ENCODE data around the gene EMP2.
"Not testable (repeated sequence)": the region's sequence is repeated elsewhere in the genome, so short reads cannot be mapped to it uniquely, and the experiment has no call there.

The EMP2 gene

DNA sequence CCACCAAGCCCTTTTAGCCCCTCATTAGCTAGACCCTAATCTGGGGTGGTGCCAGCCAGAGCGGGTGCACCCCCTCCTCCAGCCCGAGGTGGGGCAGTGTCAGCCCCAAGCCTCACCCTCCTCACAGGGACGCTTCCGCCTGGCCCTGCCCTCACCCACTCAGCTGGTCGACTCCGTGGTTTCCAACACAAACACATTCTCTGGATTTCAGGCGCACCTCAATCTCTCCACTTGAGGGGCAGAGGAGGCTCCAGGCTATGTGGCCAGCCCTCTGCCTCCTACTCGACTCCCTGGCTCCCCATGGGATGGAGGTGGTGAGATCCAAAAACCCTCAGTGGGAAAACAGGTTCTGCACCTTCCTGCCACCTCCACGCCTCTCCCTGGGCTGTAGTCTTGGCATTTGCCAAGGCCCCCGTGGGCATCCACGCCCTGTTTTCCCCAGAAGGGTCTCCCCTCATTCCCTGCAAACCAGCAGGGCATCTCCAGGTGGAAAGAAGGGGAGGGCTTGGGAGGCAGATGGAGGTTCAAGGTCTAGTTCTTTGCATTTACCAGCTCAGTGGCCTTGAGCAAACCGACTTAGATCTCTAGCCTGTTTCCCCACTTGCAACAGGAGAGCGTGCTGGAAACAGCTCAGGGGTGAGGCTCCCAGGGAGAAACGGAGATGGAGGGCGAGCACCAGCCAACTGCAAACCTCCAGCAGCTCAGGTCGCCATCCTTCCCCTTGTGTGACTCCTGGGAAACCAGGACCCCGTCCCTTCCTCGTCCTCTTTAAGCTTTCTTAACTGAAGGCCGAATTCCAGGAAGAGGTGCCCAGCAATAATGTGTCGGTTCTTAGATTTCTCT is 1.7 kb downstream of the EMP2 start:
- no peak for DNase-seq (ENCODE audit: low read depth)

DNA sequence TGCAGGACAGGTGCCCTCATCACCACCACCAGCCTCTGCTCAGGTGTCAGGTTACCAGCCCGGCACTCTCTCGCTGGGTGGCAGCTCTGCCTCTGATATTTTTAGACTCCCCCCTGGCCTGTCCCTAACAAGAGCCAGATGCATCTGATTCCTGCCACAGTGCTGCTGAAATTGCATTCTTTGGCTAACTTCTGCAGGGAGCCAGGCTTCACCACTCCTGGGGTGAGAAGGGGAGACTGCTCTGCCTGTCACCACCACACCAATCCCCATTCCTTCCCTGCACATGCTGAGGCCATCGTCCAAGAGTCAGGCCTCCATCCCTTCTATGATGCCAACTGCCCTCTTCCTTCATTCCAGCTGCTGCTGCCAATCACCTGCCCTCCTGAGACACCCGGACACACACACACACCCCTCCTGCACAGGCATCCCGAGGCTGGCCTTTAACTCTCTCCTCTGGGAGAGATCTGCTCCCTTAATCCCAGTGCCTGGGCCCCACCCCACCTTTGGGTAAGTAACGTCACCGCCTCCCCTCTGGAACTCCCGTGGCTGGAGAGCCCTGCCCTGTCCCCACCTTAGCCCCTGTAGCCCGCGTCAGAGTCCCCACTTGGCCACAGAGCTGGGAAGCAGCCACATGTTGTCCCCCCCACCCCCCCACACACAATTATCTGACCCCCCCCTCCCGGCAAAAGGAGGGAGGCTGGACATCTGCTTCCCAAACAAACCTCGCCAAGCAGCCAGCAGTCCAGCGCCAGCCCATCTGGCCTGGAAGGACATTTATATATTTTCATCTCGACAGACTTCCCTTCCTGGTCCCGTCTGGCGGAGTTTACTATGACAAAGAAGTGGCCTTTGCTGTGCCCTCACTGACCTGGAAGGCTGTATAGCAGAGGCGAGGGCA is 2.8 kb downstream of the EMP2 start:
- DNase-seq (ENCODE audit: low read depth) = no peak

- no peak for DNase-seq (ENCODE audit: low read depth)
Observed at GRCh38 chr16:10576390-10577304, 3.8 kb downstream of the EMP2 start.

GRCh38 chr16:10575506-10576130 is 4.8 kb downstream of the EMP2 start:
- DNase-seq (ENCODE audit: low read depth) = no peak

GRCh38 chr16:10572611-10573010 is 7.8 kb downstream of the EMP2 start:
- no peak for DNase-seq (ENCODE audit: low read depth)

GRCh38 chr16:10571354-10571753 is 9.0 kb downstream of the EMP2 start:
- DNase-seq (ENCODE audit: low read depth) = no peak

DNA sequence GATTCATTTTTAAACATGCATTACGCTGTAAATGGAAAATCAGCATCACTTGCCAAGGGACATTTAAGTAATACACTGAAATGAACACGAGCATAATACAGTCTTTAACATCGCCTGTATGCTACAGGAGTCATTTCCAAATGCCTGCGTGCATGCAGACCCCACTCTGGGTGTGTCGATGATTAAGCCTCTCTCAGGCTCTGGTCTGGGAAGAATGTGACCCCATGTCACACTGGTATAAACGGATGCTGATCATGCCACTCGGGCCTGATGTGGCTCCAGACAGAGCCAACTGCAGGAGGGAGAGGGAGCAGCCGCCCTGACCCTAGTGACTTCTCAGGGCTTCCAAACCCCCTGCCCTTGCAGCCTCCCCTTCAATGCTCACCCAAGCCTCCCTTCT is 10.8 kb downstream of the EMP2 start:
- DNase-seq (ENCODE audit: low read depth) = no peak

DNA sequence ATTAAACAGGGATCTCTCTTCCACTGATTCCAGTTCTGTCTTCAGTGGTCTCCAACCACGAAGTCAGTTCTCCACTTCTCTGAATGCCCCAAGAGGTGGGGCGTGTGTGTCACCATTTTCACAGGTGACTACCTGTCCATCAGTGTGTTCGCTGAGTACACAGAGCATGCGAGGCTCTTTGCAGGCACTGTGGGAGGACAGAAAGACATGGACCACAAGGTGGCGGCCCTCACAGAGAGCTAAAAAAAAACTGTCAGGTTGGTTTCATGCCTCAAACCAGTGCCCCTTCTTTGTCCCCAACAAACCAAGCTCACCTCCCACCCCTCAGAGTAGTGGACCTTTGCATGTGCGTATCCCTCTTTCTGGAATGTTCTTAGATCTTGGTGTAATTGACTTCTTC is 13.8 kb downstream of the EMP2 start:
- no peak for DNase-seq (ENCODE audit: low read depth)

- no peak for DNase-seq (ENCODE audit: low read depth)
Observed at GRCh38 chr16:10565167-10565566, 15.2 kb downstream of the EMP2 start.

GRCh38 chr16:10564591-10564990 is 15.8 kb downstream of the EMP2 start:
- DNase-seq (ENCODE audit: low read depth) = no peak

DNA sequence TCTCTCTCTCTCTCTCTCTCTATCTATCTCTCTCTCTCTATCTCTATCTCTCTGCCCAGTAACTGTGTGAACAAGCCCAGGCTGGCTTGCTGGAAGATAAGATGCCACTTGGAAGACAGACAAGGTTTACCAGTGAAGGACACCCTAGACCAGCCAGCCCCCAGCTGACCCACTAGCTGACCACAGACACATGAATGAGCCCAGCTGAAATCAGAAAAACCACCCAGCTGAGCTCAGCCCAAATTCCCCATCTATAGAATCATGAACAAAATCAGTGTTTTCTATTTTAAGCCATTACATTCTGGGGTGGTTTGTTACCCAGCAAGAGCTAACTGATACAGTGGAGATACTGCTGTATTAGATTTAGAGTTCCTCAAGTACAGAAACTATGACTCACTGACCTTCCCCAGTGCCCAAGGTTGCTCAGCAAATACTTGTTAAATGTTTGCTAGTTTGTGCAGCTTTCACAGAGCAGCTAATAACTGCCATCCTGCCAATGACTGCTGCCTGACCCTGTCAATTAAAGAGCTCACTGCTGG is 18.0 kb downstream of the EMP2 start:
- DNase-seq (ENCODE audit: low read depth) = no peak

DNA sequence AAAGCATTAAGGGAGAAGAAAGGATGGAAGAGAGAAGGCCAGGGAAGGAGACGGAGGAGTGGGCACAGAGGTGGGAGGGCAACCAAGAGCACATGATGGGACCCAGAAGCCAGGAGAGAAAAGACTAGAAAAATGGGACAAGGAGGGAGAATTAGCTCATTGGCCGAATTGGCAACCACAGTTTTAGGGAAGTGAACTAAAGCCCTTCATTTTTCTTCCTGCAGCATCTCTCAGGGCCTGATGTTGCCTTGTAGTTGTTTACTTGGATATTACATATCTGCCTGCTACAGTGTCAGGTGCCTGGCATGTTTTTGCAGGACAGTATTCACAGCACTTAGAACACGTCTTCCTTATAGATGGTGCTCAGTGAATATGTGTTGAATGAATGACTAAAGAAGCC is 19.0 kb downstream of the EMP2 start:
- DNase-seq (ENCODE audit: low read depth) = no peak

DNA sequence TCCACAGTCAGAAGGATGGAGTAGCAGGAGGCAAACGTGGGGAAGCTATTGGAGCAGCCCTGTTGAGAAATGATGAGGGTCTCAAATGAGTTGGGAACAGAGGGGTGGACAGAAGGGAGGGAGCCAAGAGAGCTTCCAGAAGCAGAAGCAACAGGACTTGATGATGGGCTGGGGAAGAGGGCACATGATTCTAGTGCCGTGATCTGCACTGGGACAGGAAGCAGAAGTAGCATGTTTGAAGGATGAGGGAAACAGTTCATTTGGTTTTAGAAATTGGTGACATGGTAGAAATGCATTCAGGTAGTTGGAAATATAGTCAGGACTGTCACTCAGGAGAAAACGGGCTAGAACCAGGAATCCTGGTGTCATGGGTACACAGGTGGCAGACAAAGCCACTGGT is 19.4 kb downstream of the EMP2 start:
- DNase-seq (ENCODE audit: low read depth) = no peak

GRCh38 chr16:10559792-10560191 is 20.6 kb downstream of the EMP2 start:
- DNase-seq (ENCODE audit: low read depth) = not testable (repeated sequence)

GRCh38 chr16:10558746-10559641 is 21.4 kb downstream of the EMP2 start:
- peak; percentile 13 for DNase-seq (ENCODE audit: low read depth)

GRCh38 chr16:10558305-10558704 is 22.1 kb downstream of the EMP2 start:
- no peak for DNase-seq (ENCODE audit: low read depth)

GRCh38 chr16:10557750-10558149 is 22.6 kb downstream of the EMP2 start:
- DNase-seq (ENCODE audit: low read depth) = no peak

GRCh38 chr16:10556236-10556635 is 24.2 kb downstream of the EMP2 start:
- no peak for DNase-seq (ENCODE audit: low read depth)

- DNase-seq (ENCODE audit: low read depth) = no peak
Observed at GRCh38 chr16:10554569-10554968, 25.8 kb downstream of the EMP2 start.

- DNase-seq (ENCODE audit: low read depth) = no peak
Observed at GRCh38 chr16:10552998-10553491, 27.4 kb downstream of the EMP2 start.

Data from ELR (cell line).